Osteoblast (primary cell): ENCODE data around the gene NTNG1. TPM values are rescaled to one million over a fixed set of nuclear protein-coding genes. Genes with fewer than 3 reads are reported as not detected.

Experiments used
- DNase-seq: peaks from one replicate; pipeline ENCODE4 v3.0.0; 2011; ENCODE audit warnings: low spot score, mixed read lengths; ENCODE audit not compliant: insufficient read length; ENCODE audit errors: missing footprints
- H2AFZ ChIP-seq: 2 replicates; pipeline ENCODE4 v1.6.0; 2011; ENCODE audit warnings: mild to moderate bottlenecking, low read length
- H3K27ac ChIP-seq: 2 replicates; pipeline ENCODE4 v1.5.1; 2011; ENCODE audit warnings: mild to moderate bottlenecking, low read depth, low read length, moderate library complexity
- H3K27me3 ChIP-seq: 2 replicates; pipeline ENCODE4 v1.6.0; 2012; ENCODE audit warnings: mild to moderate bottlenecking, control low read depth, inconsistent platforms, low read length, moderate library complexity; ENCODE audit not compliant: insufficient read depth
- H3K36me3 ChIP-seq: 2 replicates; pipeline ENCODE4 v1.5.1; 2011; ENCODE audit warnings: mild to moderate bottlenecking, low read length, control low read depth, moderate library complexity; ENCODE audit not compliant: insufficient read depth
- H3K4me1 ChIP-seq: 2 replicates; pipeline ENCODE4 v1.5.1; 2011; ENCODE audit warnings: mild to moderate bottlenecking, low read length, control low read depth, moderate library complexity; ENCODE audit not compliant: insufficient read depth
- H3K4me2 ChIP-seq: 2 replicates; pipeline ENCODE4 v1.6.0; 2011; ENCODE audit warnings: mild to moderate bottlenecking, low read length; ENCODE audit not compliant: insufficient read depth
- H3K4me3 ChIP-seq: fragments of 200-600 bp; sonication (generic); 3 replicates; pipeline ENCODE4 v1.5.1; 2012; ENCODE audit warnings: mild to moderate bottlenecking, low read length, inconsistent platforms; ENCODE audit not compliant: insufficient read depth
- H3K79me2 ChIP-seq: 2 replicates; pipeline ENCODE4 v1.6.0; 2012; ENCODE audit warnings: mild to moderate bottlenecking, low read length, control low read depth, inconsistent platforms; ENCODE audit not compliant: insufficient read depth
- H3K9me3 ChIP-seq: 2 replicates; pipeline ENCODE4 v1.5.1; 2011; ENCODE audit warnings: low read depth, low read length, control low read depth
- H4K20me1 ChIP-seq: 2 replicates; pipeline ENCODE4 v1.6.0; 2012; ENCODE audit warnings: mild to moderate bottlenecking, low read length, control low read depth; ENCODE audit not compliant: insufficient read depth
- CTCF ChIP-seq: IDR thresholded peaks from 2 replicates; pipeline ENCODE4 v1.5.1; 2011; ENCODE audit warnings: mild to moderate bottlenecking, low read depth, low read length, moderate library complexity; ENCODE audit errors: extremely low read depth
- total RNA-seq: library from RNA; depleted of rRNA; stranded (reverse); fragments of >200 nt; gene quantifications from 2 replicates; pipeline ENCODE4 v1.2.3, GENCODE V29; 2012

NTNG1 gene
- total RNA-seq, 1 donor: 3.6 TPM

- no peak overlapping the region for H3K27ac ChIP-seq
- DNase-seq: no peak
Measured at GRCh38 chr1:107196973-107197562, 56.2 kb downstream of the NTNG1 start.

GRCh38 chr1:107198561-107198960, 57.7 kb downstream of the NTNG1 start:
- no peak overlapping the region for H3K4me3 ChIP-seq
- no peak overlapping the region for H3K4me2 ChIP-seq
- no peaks in the 10 kb centered on the region for H3K36me3 ChIP-seq
- H3K4me1 ChIP-seq: no peaks in the 10 kb centered on the region
- no peak overlapping the region for H2AFZ ChIP-seq
- peaks cover 3% of the 10 kb centered on the region for H3K9me3 ChIP-seq
- H4K20me1 ChIP-seq: no peaks in the 10 kb centered on the region
- DNase-seq: no peak
- H3K27me3 ChIP-seq: no peaks in the 10 kb centered on the region
- no peak for TF ChIP-seq CTCF
- H3K79me2 ChIP-seq: no peaks in the 10 kb centered on the region
- no peak overlapping the region for H3K27ac ChIP-seq

More at GRCh38 chr1:107196973-107197562, 56.2 kb downstream of the NTNG1 start:
- H3K4me3 ChIP-seq: no peak overlapping the region
- no peak overlapping the region for H3K4me2 ChIP-seq
- no peaks in the 10 kb centered on the region for H3K27me3 ChIP-seq
- H3K4me1 ChIP-seq: no peaks in the 10 kb centered on the region
- no peaks in the 10 kb centered on the region for H3K36me3 ChIP-seq
- peak; percentile 23 for TF ChIP-seq CTCF
- no peak overlapping the region for H2AFZ ChIP-seq
- H3K79me2 ChIP-seq: no peaks in the 10 kb centered on the region
- peaks cover 3% of the 10 kb centered on the region for H3K9me3 ChIP-seq
- no peaks in the 10 kb centered on the region for H4K20me1 ChIP-seq

- Histone ChIP-seq H3K27ac (no peak overlapping the region), H3K9me3 (peaks cover 3% of the 10 kb centered on the region), H3K27me3 (no peaks in the 10 kb centered on the region), H3K4me1 (no peaks in the 10 kb centered on the region), H4K20me1 (no peaks in the 10 kb centered on the region), H2AFZ (no peak overlapping the region), H3K79me2 (no peaks in the 10 kb centered on the region), H3K4me3 (no peak overlapping the region), H3K4me2 (no peak overlapping the region), H3K36me3 (no peaks in the 10 kb centered on the region)
- DNase-seq: no peak
- no peak for TF ChIP-seq CTCF
Measured at GRCh38 chr1:107200631-107201030, 59.8 kb downstream of the NTNG1 start.

GRCh38 chr1:107202007-107202406, 61.2 kb downstream of the NTNG1 start:
- Histone ChIP-seq H3K4me3 (no peak overlapping the region), H4K20me1 (no peaks in the 10 kb centered on the region), H3K36me3 (no peaks in the 10 kb centered on the region), H3K4me2 (no peak overlapping the region), H3K27ac (no peak overlapping the region), H3K4me1 (no peaks in the 10 kb centered on the region), H3K9me3 (peaks cover 3% of the 10 kb centered on the region), H3K27me3 (no peaks in the 10 kb centered on the region), H3K79me2 (no peaks in the 10 kb centered on the region), H2AFZ (no peak overlapping the region)
- TF ChIP-seq CTCF: no peak
- no peak for DNase-seq
